Colonic mucosa (tissue), 4 donors: ENCODE results near the gene GPC6. TPM values are rescaled to one million over a fixed set of nuclear protein-coding genes. Genes with fewer than 3 reads are reported as not detected.
A peak's percentile ranks its signal among the peaks of the same experiment; 100 is the strongest.

Experiments used
- DNase-seq: peaks from one replicate; pipeline ENCODE4 v3.0.0-alpha.2; 2020
- H3K27ac ChIP-seq: fragments of 200-600 bp; one replicate; pipeline ENCODE4 v1.8.0; 2021
- H3K27me3 ChIP-seq: fragments of 200-600 bp; one replicate; pipeline ENCODE4 v1.8.0; 2021
- H3K36me3 ChIP-seq: fragments of 200-600 bp; one replicate; pipeline ENCODE4 v1.8.0; 2021
- H3K4me1 ChIP-seq: fragments of 200-600 bp; one replicate; pipeline ENCODE4 v1.8.0; 2021; ENCODE audit warnings: mild to moderate bottlenecking
- H3K4me3 ChIP-seq: fragments of 200-600 bp; one replicate; pipeline ENCODE4 v1.8.0; 2021
- H3K9ac ChIP-seq, 2 donors: one replicate each; pipeline ENCODE4 v1.7.0; 2013; ENCODE audit warnings: control low read depth in 2 of 2, low read depth in 2 of 2, low read length in 2 of 2
- H3K9me3 ChIP-seq: fragments of 200-600 bp; one replicate; pipeline ENCODE4 v1.8.0; 2021
- intact Hi-C: fragments of 100-400 bp; cut with DNase I; formaldehyde crosslinking; loops from one replicate; pipeline ENCODE4 v1.14.1; 2022
- total RNA-seq, 2 donors: library from RNA; stranded (reverse); fragmentation: NEBNext Ultra II Directional in 1 of 2; extraction: Animal tissue kit (Norgen Biotek cat#: 25700) in 1 of 2; gene quantifications; one replicate each; pipeline ENCODE4 v1.2.1, GENCODE V29; 2021
- TF ChIP-seq, protein P1 (sequence below): fragments of 200-600 bp; IDR thresholded peaks from one replicate; pipeline ENCODE4 v1.8.0; 2022; ENCODE audit warnings: antibody characterized with exemption, mild to moderate bottlenecking
- donor health status: healthy.
- donor health status: DM: no; HTN: no; CAD: no.
- donor health status: DM: no; HTN: no; CAD: no.

The GPC6 gene
- total RNA-seq, 2 donors from 2014 or later = 2.3 to 4.0 TPM

DNA sequence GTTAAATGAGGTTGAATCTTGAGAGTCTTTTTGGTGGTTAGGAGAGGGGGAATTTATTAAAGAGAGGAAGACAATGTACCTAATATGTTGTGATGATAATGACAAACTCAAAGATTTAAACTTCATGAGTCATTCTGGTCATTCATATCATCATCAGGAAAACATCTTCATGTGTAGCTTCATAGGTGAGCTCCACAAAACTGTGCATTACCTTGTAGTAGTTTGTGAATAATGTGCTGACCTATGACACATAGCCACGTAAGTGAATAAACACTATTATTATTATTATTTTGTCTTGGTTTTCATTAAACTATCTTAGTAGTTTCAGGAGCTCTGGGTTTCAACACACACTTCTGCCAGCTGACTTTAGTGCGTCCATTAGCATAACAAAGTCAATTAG is 997 bp upstream of the GPC6 start:
- Histone ChIP-seq H3K27ac (no peak overlapping the region), H3K9me3 (no peaks in the 10 kb centered on the region), H3K4me3 (no peak overlapping the region), H3K27me3 (peaks cover 27% of the 10 kb centered on the region), H3K36me3 (no peaks in the 10 kb centered on the region), H3K9ac (no peak overlapping the region), H3K4me1 (no peaks in the 10 kb centered on the region)
- DNase-seq = no peak
- intact Hi-C loops = no loop called here
- TF ChIP-seq, protein P1, sequence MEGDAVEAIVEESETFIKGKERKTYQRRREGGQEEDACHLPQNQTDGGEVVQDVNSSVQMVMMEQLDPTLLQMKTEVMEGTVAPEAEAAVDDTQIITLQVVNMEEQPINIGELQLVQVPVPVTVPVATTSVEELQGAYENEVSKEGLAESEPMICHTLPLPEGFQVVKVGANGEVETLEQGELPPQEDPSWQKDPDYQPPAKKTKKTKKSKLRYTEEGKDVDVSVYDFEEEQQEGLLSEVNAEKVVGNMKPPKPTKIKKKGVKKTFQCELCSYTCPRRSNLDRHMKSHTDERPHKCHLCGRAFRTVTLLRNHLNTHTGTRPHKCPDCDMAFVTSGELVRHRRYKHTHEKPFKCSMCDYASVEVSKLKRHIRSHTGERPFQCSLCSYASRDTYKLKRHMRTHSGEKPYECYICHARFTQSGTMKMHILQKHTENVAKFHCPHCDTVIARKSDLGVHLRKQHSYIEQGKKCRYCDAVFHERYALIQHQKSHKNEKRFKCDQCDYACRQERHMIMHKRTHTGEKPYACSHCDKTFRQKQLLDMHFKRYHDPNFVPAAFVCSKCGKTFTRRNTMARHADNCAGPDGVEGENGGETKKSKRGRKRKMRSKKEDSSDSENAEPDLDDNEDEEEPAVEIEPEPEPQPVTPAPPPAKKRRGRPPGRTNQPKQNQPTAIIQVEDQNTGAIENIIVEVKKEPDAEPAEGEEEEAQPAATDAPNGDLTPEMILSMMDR = no peak

- TF ChIP-seq, protein P1 = no peak
- Histone ChIP-seq H3K4me1 (no peaks in the 10 kb centered on the region), H3K27me3 (peaks cover 27% of the 10 kb centered on the region), H3K9ac (peak overlapping the region in 1 of 2 donors; percentile 36), H3K36me3 (no peaks in the 10 kb centered on the region), H3K27ac (peak overlapping the region; percentile 66), H3K4me3 (no peak overlapping the region), H3K9me3 (no peaks in the 10 kb centered on the region)
- intact Hi-C loops = no loop called here
- no peak for DNase-seq
Measured at GRCh38 chr13:93226065-93226622, 463 bp upstream of the GPC6 start.

DNA sequence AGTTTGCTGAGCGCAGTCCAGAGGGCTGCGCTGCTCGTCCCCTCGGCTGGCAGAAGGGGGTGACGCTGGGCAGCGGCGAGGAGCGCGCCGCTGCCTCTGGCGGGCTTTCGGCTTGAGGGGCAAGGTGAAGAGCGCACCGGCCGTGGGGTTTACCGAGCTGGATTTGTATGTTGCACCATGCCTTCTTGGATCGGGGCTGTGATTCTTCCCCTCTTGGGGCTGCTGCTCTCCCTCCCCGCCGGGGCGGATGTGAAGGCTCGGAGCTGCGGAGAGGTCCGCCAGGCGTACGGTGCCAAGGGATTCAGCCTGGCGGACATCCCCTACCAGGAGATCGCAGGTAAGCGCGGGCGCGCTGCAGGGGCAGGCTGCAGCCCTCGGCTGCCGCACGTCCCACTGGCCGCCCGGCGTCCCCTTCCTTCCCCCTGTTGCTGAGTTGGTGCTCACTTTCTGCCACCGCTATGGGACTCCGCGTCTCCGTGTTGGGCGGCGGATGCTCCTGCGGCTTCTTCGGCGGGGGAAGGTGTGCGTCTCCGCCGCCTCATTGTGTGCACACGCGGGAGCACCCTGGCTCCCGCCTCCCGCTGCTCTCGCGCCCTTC is 772 bp downstream of the GPC6 start:
- peak overlapping the region; percentile 40 for H3K4me3 ChIP-seq
- H3K27me3 ChIP-seq = peaks cover 27% of the 10 kb centered on the region
- intact Hi-C loops = no loop called here
- no peaks in the 10 kb centered on the region for H3K36me3 ChIP-seq
- H3K27ac ChIP-seq = peak overlapping the region; percentile 66
- peak overlapping the region; percentile 28 to 59 for H3K9ac ChIP-seq
- no peaks in the 10 kb centered on the region for H3K4me1 ChIP-seq
- TF ChIP-seq, protein P1 = no peak
- no peak for DNase-seq
- no peaks in the 10 kb centered on the region for H3K9me3 ChIP-seq

DNA sequence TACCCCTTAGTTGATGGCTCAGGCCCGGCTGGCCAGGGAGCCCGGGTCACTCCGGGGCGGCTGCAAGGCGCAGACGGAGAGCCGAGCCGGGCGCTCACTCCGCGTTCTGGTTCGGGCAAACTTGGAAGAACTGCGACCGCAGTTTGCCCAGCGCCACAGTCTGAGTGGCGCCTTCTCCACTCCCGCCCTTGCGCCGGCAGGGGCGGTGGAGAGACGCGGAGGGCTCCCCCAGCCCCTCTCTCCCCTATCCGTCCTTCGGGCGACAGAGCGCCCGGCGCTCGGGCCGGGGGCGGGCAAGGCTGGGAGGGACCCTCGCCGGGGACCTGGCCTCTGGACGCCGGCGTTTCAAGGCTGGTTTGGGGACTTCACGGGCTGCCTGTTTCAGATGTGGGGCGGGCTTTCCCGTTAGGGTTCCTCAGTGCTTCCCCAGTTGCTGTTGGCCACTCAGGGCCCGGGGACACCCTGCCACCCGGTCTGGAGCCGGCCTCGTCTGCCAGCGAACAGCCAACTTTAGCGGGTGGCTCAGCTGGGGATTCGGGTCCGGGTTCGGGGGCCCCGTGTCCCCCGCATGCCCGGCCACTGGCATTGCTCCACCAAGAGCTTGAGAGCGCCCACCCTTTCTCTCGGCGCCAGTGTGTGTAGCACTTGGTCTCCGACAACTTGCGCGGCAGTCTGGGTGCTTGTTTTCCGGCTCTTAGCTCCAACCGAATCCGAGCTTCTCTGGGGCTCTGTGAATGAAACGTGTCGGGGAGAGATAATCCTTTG is 1.5 kb downstream of the GPC6 start:
- H3K27me3 ChIP-seq = peaks cover 27% of the 10 kb centered on the region
- peak overlapping the region; percentile 40 for H3K4me3 ChIP-seq
- no peaks in the 10 kb centered on the region for H3K36me3 ChIP-seq
- no peaks in the 10 kb centered on the region for H3K9me3 ChIP-seq
- intact Hi-C loops = no loop called here
- peak overlapping the region in 1 of 2 donors; percentile 43 for H3K9ac ChIP-seq
- H3K4me1 ChIP-seq = no peaks in the 10 kb centered on the region
- TF ChIP-seq, protein P1 = no peak
- peak overlapping the region; percentile 66 for H3K27ac ChIP-seq
- peak; percentile 34 for DNase-seq

- H3K27me3 ChIP-seq = peaks cover 27% of the 10 kb centered on the region
- no peaks in the 10 kb centered on the region for H3K9me3 ChIP-seq
- peak overlapping the region; percentile 40 for H3K4me3 ChIP-seq
- no peaks in the 10 kb centered on the region for H3K36me3 ChIP-seq
- peak overlapping the region; percentile 66 for H3K27ac ChIP-seq
- no peaks in the 10 kb centered on the region for H3K4me1 ChIP-seq
- no peak overlapping the region for H3K9ac ChIP-seq
- intact Hi-C loops = no loop called here
- TF ChIP-seq, protein P1 = no peak
- no peak for DNase-seq
Measured at GRCh38 chr13:93228643-93228937, 2.0 kb downstream of the GPC6 start.
